H54 (cell line): Measurements from ENCODE around the gene FKRP.

Experiments
- DNase-seq: peaks from one replicate; pipeline ENCODE4 v3.0.0; 2011; ENCODE audit warnings: low spot score, mixed read lengths; ENCODE audit not compliant: insufficient read length
- FAIRE-seq: peaks from 3 replicates; lab custom pipeline; 2011; peaks lifted over from hg19 to GRCh38; lab: Jason Lieb, UNC
- POLR2A ChIP-seq: IDR thresholded peaks from 2 replicates; pipeline ENCODE4 v1.6.1; 2011; ENCODE audit warnings: low read depth, mild to moderate bottlenecking, low read length

FKRP gene

GRCh38 chr19:46723023-46723461 lies 22.8 kb upstream of the FKRP start:
- TF ChIP-seq POLR2A: no peak
- FAIRE-seq (no peak), DNase-seq (no peak)

- FAIRE-seq: no peak
Measured at GRCh38 chr19:46723471-46723870, 22.4 kb upstream of the FKRP start.

DNA sequence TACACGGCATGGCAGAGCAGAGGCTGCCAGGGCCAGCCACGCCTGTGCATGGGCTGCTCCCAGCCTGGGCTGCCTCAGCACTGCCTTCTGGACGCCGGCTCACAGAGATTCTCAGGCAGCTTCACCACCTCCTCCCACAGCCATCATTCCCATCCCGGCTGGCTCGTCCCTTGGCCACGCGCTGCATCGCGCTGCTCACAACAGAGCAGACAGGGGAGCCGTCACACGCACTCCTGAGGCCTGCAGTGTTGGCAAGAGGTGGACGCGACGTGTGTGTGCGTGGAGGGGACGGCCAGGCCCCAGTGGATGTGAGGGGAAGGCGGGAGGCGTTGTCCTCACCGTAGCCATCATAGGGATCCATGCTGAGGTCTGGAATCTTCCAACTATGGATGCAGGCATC lies 21.4 kb upstream of the FKRP start:
- no peak for DNase-seq
- FAIRE-seq: no peak
- no peak for TF ChIP-seq POLR2A

More at GRCh38 chr19:46723471-46723870, 22.4 kb upstream of the FKRP start:
- TF ChIP-seq POLR2A: no peak
- no peak for DNase-seq

GRCh38 chr19:46725036-46725820 lies 20.6 kb upstream of the FKRP start:
- DNase-seq: no peak
- no peak for FAIRE-seq
- no peak for TF ChIP-seq POLR2A

GRCh38 chr19:46725859-46726393 lies 19.9 kb upstream of the FKRP start:
- DNase-seq: no peak
- no peak for TF ChIP-seq POLR2A
- FAIRE-seq: no peak

- DNase-seq (no peak), FAIRE-seq (no peak)
- TF ChIP-seq POLR2A: no peak
Measured at GRCh38 chr19:46726551-46726950, 19.3 kb upstream of the FKRP start.

GRCh38 chr19:46726971-46727501 lies 18.8 kb upstream of the FKRP start:
- FAIRE-seq: no peak
- TF ChIP-seq POLR2A: no peak
- DNase-seq: no peak

- no peak for DNase-seq
- FAIRE-seq: no peak
- no peak for TF ChIP-seq POLR2A
Measured at GRCh38 chr19:46727757-46728156, 18.1 kb upstream of the FKRP start.

- DNase-seq: no peak
- TF ChIP-seq POLR2A: no peak
- no peak for FAIRE-seq
Measured at GRCh38 chr19:46728208-46728607, 17.6 kb upstream of the FKRP start.

- no peak for DNase-seq
- no peak for FAIRE-seq
Measured at GRCh38 chr19:46728693-46729339, 17.0 kb upstream of the FKRP start.

GRCh38 chr19:46729696-46730095 lies 16.2 kb upstream of the FKRP start:
- FAIRE-seq: no peak
- no peak for DNase-seq
- TF ChIP-seq POLR2A: no peak

More at GRCh38 chr19:46728693-46729339, 17.0 kb upstream of the FKRP start:
- TF ChIP-seq POLR2A: no peak

GRCh38 chr19:46730187-46730586 lies 15.7 kb upstream of the FKRP start:
- no peak for TF ChIP-seq POLR2A
- FAIRE-seq (no peak), DNase-seq (no peak)

GRCh38 chr19:46730595-46730994 lies 15.3 kb upstream of the FKRP start:
- FAIRE-seq (no peak), DNase-seq (no peak)
- TF ChIP-seq POLR2A: no peak

- FAIRE-seq: no peak
- TF ChIP-seq POLR2A: no peak
- DNase-seq: peak; percentile 89
Measured at GRCh38 chr19:46731007-46731501, 14.8 kb upstream of the FKRP start.
